GM19468 (cell line): ENCODE results near the gene DIS3L2.
"Not testable (repeated sequence)": the region's sequence is repeated elsewhere in the genome, so short reads cannot be mapped to it uniquely, and the experiment has no call there.

Experiments
- ATAC-seq: cut with Tn5 transposase; IDR thresholded peaks from one replicate; pipeline ENCODE4 v1.9.1; 2021; ENCODE audit warnings: mild to moderate bottlenecking, moderate library complexity, moderate number of reproducible peaks; ENCODE audit not compliant: unreplicated experiment; ENCODE audit errors: extremely low read depth

The DIS3L2 gene

DNA sequence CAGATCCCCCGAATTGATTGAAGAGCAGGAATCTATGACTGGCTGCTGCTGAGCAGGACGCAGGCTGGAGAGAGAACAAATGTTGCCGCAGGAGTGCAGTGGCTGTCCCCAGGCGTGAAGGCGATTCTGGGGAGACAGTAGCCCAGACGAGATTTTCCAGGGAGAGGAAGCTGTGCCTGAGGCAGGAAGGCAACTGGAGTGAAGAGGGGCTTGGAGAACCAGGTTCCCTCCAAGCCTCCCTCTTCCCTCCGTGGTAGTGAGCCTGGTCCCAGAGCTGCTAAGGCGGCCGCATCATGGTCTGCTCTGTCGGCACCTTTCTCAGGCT is 34.0 kb upstream of the DIS3L2 start:
- ATAC-seq: no peak

DNA sequence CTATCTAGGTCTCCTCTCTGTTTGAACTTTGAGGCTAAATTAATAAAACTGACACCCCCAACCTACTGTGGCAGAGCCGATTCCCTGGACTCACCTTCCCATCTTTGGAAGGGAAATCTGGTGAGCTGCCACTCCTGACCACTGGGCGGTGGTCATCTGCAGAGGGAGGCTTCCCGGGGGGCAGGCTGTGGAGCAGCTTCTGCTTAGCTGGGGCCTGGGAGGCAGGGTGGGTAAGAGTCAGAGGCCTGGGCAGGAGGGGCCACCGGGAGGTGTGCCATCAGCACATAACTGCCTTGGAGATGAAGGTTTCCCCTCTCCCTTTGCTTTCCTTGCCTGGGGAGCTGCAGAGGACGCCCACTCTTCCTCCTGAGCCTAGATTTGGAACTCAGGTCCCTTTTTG is 33.0 kb upstream of the DIS3L2 start:
- ATAC-seq: no peak

DNA sequence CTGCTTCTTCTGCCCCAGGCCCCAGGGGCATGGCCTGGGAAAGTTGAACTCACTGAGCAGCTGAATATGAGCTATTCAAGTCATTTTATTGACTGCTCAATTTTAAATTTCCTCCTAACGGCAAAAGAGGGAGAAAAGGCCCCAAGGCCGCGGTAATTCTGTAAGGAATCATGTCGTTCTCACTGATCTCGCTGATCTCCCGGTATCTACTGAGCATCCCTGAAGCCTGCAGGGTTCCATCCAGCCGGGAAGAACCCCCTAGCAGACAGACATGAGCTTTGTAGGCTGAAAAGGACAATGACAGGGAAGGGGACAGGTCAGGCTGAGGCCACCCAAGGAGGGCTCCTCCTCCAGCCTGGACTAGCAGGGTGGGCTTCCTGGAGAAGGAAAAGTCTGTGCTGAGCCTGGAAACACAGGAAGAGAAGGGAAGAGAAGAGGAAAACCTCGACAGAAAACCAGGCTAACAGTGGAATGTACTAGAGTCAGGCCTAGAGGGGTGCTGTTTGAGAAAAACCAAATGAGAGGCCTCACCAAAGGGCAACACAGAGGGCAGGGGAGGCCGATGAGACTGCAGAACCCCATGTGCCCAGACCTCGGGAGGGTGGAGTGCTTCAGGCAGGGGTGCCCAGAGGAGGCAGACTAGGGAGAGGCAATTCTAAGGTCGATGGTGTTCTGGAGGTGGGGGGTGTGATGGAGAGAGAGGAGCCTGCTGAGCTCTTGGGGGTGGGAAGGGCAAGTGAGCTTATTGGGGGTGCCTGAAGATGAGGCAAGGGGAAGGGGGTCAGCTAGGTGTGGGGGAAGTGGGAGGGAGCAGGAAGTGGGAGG is 32.4 kb upstream of the DIS3L2 start:
- ATAC-seq: no peak

DNA sequence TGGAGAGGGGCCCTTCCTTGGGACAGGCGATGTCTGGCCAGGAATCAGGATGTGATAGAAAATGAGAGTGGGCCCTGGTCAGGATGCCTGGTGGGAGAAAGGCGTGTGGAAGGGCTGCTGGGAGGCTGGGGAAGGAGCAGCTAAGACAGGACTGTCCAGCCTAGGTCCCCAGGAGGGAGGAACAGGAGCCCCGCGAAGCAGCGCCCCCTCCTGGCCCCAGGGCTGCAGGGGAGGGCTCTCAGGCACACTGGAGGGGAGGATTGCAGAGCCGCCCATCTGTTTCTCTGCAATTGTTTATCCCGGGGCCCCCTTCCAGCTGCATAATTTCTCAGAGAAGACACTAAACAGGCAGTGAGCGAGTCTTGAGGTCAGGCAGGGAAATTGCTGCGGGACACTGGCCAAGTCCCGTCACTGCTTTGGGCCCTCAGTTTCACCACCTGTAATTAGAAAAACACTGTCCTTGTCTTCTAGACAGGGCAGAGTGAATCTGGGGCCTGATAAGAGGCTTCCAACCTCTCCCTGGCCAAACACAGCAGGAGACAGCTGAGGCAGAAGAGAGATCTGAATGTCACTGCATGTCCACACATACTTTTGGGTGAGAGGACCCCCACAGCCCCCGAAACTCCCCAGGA is 31.4 kb upstream of the DIS3L2 start:
- ATAC-seq: no peak

DNA sequence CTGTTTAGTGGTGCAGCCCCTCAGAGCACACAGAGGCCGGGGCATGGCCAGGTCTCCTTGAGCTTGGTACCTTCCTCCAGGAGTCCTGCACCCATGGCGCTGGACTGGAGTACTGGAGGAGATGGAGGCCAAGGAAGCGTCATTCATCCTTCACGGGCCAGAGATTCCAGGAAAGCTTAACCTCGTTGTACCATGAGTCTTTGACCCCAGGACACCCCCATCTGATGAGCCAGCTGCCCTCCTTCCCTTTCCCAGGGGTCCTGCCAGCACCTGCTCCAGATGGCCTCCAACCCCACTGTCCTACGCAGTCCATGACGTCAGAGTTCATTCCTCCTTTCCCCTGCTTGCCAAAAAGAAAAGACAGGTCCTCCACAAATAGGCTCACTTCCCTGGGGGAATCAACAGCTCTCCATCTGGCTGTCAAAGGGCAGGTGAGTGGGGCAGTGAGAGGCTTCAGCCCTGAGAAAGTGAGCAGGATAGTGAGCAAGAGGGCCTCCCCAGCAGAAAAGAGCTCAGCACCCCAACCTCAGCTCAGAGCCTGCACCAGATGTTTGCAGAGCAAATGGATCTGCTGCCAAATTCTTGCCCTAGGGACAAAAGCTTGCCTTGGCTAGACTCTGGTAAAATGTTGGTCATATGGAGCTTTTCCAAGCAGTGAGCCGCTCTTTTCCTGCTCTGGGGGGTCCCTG is 30.8 kb upstream of the DIS3L2 start:
- ATAC-seq: no peak

DNA sequence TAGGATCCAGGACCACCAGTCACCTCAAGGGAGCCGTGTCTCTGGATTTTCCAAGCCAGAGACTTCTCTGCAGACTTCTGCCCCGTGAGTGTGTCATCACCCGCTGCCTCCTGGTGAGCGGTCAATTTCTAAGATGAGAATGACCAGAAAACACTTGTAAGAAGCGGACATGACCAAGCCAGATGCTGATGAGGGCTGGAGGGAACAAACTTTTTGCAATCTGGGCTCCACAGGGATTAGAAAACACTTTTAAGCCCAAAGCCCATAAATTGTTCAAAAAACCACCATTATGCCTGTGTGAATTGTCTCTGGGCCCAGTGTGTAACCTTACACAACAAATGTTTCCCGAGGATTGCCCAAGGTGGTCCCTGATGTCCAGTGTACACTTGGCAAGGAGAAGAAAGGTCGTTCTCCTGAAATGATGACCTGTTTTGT is 30.0 kb upstream of the DIS3L2 start:
- ATAC-seq: no peak

DNA sequence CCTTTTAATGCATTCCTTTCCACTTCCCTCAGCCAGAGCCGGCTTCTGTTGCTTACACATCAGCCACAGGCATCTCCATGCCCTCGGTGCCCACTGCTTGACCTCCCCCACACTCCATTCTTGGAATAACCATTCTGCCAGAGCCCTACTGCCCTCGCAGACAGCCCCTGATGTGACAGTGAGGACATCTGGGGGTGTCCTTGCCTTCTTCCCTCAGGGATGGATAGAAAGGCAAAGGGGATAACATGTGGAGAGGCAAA is 28.9 kb upstream of the DIS3L2 start:
- no peak for ATAC-seq

DNA sequence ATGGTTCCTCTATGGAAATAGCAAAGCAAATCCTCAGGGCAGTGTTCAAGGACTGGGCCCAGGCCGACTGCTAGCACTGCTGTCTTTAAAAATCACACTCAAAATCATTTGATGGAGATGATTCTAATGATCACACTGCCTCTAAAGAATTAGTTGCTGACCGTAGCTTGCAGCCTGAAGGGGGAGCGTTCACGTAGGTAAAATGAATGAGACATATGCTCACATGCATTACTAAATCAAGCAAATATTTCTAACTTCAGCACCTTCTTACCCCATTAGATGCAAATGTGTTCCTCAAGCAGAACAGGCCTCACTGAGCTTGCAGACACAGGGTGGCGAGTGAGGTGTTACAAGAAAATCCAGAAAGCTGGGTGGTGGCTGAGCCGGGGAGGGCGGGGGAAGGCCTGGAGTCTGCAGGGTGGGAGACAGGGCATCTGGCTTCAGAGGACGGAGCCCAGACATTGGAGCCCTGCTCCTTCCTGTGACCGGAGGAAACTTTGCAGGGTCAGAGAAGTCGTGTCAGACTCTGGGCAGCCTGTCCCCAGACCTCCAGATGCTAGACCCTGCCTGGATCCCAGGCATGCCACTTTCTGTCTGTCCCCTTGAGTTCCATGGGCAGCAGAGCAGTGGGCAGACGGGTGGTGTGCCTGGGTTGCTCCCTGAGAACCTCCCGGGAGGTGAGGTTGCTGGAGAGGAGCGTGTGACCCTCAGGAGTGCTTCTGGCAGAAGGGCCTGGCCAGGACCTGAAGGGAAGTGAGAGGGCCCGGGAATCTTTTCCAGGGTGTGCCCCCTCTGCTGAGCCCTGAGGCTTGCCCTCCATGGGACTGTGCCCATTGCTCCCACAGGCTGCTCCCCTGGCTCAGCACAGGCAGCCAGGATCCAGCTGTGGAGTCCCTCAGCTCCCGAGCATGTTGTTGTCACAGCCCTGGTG is 28.3 kb upstream of the DIS3L2 start:
- ATAC-seq: no peak

DNA sequence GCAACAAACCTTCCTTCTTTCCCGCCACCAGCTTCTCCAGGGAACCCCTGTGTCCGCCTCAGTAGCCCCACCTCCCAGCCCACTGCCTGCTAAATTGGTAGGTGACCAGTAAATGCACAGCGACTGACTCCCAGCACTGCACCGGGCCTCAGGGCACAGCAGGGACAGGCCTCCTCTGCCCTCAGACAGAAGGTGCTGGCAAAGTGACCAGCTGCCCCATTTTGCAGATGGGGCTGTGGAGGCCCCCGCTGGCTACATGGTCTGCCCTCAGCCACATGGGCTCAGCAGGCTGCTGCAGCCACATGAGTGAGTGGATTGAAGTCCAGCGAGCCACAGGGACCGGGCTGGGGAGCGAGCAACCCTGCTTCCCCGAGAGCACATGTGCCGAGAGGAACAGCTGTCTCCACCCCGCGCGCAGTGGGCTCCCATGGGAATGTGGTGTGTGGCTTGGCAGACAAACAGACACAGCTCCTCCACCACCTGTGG is 27.6 kb upstream of the DIS3L2 start:
- ATAC-seq: no peak

DNA sequence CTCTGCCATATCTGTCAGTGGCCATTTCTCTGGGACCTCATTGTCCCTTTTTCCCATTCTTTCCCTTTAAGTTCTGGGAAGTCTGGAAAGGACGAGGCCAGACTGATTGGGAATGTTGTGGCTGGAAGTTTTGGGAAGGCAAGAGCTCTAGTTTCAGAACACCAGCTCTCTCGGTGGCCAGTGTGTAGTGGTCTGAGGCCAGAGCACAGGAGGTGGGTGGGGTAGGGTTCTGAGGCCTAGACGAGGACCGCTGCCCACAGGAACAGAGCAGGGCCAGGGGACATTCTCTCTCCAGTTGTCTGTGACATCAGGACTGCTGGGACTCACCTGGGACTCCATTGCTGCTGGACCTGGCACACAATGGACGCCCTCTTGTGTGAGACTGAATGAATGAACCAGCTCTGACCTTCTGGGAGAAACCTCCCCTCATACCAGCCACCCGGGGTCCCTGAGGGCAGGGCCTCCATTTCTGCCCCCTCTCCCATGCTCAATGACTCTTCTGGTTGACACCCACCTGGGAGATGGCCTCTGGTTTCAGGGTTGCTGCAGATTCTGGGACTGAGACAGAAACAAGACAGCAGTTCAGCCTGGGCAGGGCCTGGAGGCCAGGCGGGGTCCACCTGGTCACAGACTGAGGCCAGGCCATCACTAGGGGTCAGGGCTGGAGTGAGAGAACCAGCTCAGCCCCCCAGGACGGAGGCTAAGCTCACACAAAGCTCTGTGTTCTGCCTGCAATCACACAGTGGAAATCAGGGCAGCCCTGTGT is 26.9 kb upstream of the DIS3L2 start:
- ATAC-seq: no peak

DNA sequence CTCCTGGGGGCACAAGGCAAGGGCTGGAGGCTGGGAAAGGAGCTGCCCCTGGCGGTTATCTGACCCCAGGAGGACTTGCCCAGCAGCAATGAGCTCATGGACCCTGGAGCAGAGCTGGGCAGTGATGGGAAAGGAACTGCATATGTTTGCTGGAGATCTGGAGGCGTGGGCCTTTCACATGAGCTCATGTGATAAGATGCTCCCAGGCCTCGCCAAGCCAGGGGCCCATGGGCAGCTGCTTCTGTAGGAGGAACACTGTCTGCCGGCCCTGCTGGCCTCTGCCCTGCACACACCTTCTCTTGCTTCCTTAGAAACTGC is 26.3 kb upstream of the DIS3L2 start:
- no peak for ATAC-seq

DNA sequence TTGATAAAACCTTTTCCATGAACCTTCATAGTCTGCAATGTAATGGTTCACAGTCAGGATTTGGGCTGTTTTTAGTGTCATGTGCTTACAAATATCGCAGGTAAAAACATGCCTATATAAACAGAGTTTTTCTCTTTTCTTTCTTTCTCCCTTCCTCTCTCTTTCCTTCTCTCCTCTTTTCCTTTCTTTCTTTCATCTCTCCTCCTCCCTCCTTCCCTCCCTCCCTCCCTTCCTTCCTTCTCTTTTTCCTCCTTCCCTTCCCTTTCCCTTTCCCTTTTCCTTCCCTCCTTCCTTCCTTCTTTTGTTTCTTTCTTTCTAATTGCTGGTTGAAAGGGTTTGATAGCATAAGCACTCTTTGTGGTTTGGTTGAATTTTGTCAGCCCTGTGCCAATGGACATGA is 25.7 kb upstream of the DIS3L2 start:
- ATAC-seq: no peak

DNA sequence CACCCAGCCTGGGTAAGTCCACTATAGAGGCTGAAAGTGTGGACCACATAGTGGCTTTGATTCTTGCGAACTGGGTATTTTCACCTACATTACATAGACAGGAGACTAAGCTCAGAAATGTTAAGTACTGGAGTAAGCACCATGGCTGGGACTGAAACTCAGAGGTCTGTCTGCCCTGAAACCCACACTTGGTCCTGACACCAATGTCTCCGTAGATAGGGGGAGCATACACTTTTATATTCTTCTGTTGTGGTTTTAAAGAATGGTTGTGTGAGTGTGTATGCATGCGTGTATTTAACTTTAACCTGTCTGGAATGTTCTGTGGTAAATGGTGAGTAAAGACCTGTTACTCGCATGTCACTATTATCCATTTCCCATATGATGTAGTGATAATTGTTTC is 25.0 kb upstream of the DIS3L2 start:
- no peak for ATAC-seq

DNA sequence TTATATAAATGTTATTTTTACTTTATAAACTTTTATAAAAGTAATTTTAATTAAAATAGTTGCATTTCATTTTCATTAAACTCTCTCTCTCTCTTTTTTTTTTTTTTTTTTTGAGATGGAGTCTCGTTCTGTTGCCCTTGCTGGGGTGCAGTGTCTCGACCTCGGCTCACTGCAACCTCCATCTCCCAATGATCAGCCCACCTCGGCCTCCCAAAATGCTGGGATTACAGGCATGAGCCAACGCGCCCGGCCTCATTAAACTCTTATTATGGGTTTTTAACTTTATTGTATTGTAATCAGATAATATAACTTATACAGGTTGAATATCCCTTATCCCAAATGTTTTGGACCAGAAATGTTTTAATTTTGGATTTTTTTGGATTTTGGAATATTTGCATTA is 24.5 kb upstream of the DIS3L2 start:
- ATAC-seq: no peak

DNA sequence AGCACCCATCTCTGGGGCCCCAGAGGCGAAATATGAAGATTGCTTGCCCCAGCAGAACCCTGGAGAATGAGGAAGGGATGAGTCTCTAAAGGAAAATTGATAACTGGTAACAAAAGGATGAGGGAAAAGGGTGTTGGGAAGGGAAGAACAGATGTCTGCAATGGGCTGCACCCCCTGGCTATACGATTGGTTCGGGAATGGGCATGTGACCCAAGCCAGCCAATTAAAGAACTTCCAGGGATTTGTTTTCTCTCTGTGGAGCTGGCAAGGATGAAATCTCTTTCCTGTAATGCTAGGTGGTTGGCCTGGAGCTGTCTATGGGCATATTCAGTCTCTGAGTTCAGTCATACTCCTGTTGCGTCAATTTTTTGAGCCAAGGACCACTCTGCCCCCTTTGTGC is 22.5 kb upstream of the DIS3L2 start:
- ATAC-seq: no peak

DNA sequence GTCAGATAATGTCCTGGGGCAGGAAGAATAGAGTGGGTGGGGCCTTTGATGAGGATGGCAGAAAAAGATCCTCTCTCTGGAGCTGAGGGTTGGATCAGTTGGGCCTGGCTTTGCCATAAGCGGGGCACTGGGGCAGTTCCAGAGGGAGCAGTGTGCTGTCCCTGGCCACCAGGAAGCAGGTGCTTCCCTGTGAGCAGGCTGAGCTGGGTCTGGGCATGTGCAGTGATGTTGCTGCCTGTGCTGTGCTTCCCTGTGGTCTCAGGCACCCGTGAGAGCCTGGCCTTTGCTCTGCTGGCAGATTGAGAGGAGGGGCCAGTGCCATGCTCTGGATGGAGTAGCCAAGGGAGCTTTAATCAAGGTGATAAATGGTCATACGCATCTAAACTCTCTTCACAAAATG is 20.7 kb upstream of the DIS3L2 start:
- ATAC-seq: no peak

DNA sequence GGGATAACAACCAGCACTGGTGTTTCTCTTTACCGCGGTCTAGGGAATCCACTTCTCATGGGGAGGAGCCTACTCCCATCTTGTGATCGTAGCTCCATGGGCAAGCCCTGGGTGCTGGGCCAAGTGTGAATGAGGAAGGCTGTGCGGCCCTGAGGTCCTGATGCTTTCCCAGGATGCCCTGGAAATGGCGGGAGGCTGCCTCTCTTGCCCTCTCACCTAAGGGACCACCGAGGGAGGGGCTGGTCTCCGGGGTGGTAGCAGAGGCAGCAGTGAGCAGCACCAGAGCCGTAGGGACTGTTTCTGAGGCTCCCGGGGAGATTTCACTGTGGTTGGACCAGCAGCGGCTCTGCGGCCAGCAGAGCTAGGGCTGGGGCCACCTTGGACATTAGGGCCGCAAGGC is 19.8 kb upstream of the DIS3L2 start:
- ATAC-seq: no peak

DNA sequence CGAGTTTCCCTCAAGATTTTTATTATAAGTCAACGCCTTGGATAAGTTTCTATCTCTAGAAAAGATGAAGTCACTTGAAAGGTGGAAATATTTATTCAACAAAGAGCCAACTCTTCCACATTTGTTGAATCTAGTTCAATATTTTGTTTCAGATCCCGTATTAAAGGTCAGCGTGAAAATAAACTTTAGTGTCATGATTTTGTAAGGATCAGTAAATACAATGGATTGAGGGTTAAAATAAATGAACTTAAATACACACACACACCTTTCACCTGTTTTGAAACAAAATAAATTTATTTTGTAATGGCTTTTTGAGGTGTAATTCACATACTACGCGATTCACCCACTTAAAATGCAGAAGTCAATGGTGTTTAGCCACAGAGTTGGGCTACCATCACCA is 19.3 kb upstream of the DIS3L2 start:
- ATAC-seq: no peak

DNA sequence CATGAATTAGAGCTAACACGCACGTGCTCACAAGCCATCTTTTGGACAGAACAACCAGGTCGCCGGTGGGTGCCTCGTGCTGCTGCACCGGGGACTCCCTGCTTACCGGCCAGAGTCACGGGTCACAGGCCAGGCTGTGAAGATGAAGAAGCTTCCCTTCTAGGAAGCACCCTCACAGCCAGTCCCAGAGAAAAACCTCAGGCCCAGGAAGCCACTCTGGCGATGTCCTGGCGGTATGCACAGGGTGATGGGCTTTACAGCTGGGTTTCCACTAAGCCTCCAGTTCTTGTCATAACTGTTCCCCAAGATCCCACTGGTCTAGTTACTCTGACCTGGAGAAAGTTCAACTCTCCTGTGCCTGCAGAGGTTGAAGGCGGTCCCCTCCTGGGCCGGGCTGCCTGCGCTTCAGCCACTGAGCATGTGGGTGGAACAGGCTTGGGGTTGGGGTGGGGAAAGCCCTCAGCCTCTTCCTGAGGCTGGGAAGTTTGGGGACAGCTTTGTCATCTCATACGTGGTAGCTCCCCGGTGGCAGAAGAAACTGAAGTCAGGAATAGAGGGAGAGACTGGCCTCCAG is 15.2 kb upstream of the DIS3L2 start:
- no peak for ATAC-seq

DNA sequence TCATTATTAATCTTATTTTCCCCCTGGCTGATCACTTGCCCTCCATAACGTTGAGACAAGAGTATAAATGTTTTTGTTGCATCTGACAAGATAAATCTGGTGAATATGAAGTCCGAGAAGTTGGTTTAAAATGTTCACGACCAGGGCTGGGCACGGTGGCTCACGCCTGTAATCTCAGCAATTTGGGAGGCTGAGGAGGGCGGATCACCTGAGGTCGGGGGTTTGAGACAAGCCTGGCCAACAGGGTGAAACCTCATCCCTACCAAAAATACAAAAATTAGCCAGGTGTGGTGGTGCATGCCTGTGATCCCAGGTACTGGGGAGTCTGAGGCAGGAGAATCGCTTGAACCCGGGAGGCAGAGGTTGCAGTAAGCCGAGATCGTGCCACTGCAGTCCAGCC is 14.4 kb upstream of the DIS3L2 start:
- ATAC-seq: not testable (repeated sequence)
